Thyroid gland (tissue), 4 donors: Measurements from ENCODE around the gene ASIC4.

Experiments
- POLR2A ChIP-seq, 2 donors: fragments of 450-650 bp; IDR thresholded peaks; one replicate each; pipeline ENCODE4 v1.6.1; 2017; ENCODE audit warnings: antibody characterized with exemption in 2 of 2, mild to moderate bottlenecking in 2 of 2, moderate library complexity in 1 of 2
- TF ChIP-seq, protein P1 (sequence below), 6 experiments: fragments of 200-600 bp in 3 of 6; fragments of 450-650 bp in 3 of 6; sonication (generic) in 3 of 6; IDR thresholded peaks; one replicate each; pipeline ENCODE4 v1.5.1; 2016 to 2019; ENCODE audit warnings: antibody characterized with exemption in 6 of 6, mild to moderate bottlenecking in 2 of 6, inconsistent platforms in 1 of 6, moderate library complexity in 1 of 6

DNA sequence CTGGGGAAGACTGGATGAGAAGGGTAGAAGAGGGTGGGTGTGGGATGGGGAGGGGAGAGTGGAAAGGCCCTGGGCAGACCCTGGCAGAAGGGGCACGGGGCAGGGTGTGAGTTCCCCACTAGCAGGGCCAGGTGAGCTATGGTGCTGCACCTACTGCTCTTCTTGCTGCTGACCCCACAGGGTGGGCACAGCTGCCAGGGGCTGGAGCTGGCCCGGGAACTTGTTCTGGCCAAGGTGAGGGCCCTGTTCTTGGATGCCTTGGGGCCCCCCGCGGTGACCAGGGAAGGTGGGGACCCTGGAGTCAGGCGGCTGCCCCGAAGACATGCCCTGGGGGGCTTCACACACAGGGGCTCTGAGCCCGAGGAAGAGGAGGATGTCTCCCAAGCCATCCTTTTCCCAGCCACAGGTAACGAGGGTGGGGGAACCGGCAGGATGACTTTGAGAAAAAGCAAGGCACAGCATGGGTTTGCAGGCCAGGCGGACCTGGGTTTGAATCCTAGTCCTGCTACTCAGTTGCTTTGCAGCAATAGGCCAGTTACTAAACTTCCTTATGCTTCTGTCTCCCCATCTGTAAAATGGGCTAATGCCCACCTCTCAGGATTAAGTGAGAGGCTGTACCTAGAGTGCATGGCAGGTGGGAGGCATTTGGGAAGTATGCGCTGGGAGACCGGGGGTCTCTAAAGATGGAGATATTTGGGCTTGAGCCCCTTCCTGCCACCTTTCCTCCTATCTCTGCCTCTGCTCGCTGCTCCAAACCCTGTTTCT is 58.1 kb downstream of the ASIC4 start, which contains the start of gene INHA:
- TF ChIP-seq, protein P1, sequence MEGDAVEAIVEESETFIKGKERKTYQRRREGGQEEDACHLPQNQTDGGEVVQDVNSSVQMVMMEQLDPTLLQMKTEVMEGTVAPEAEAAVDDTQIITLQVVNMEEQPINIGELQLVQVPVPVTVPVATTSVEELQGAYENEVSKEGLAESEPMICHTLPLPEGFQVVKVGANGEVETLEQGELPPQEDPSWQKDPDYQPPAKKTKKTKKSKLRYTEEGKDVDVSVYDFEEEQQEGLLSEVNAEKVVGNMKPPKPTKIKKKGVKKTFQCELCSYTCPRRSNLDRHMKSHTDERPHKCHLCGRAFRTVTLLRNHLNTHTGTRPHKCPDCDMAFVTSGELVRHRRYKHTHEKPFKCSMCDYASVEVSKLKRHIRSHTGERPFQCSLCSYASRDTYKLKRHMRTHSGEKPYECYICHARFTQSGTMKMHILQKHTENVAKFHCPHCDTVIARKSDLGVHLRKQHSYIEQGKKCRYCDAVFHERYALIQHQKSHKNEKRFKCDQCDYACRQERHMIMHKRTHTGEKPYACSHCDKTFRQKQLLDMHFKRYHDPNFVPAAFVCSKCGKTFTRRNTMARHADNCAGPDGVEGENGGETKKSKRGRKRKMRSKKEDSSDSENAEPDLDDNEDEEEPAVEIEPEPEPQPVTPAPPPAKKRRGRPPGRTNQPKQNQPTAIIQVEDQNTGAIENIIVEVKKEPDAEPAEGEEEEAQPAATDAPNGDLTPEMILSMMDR (IDR thresholded peaks at IDR 0.05) = no peak
- TF ChIP-seq POLR2A (IDR thresholded peaks at IDR 0.05) = no peak
